GM19099 (cell line): ENCODE measurements around the gene CEP131.

Source experiments
- POLR2A ChIP-seq: IDR thresholded peaks from 3 replicates; pipeline ENCODE4 v1.6.1; 2011; ENCODE audit warnings: low read depth; ENCODE audit not compliant: insufficient read length; ENCODE audit errors: extremely low read depth

CEP131 gene

DNA sequence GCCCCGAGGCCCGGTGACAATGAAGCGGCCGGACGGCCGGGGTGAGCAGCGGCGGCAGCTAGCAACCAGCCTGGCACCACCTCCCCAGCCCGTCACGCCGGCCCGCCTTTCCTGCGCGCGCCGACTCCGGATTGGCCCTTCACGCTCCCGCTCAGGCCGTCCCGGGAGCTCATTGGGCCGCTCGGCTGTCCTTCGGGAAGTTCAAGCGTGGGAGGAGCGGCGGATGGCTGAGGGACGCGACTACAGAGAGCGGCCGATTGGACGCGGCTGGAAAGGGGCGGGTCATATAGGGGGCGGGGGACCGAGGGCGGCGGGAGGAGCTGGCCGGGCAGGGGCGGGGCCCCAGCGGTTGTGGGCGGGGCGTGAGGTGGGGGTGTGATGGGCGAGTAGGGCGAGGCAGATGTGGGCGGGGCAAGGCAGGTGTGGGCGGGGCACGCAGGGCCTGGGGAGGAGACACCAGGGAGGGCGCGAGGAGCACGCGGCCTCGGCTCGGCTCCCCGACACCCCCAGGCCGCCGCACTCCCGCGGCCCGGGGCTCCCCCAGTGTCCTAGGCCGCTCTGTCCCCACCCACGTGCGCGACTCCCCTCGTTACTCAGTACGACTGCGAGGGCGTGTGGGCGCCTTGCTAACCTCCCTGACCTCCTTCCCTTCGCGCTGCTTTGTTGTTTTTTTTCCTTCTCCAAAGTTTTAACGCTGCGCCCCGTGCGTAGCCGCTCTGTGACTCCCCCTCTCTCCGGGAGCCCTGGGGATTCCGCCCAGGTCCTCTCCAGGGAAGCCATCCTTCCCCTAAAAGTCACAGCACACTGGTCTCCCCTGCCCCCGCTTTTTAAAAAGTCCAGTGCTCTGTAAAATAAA is at the start of gene CEP131:
CEP131 (minus strand) TSS at position 60 of the 856 bp plus-strand sequence. CDS start 2,909 bp downstream, outside the sequence.
- peak; percentile 60 for TF ChIP-seq POLR2A

DNA sequence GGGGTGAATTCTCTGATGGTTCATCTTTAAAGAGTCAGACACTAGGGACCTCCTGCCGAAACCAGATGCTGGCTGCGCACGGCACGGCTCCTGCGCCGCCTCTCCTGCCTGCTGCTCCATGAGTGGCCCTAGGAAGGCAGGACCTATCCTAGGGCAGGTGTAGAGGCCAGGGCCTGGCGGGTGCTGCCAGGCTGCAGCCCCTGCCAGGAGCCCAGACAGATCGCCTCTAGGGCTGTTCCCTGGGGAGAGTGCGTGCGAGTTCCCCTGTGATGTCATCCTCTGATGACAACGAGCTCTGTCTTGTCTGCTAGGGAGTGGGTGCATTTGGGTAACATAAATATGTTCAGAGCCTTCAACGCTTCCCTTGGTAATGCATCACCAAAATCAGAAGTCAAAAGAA is 48.5 kb upstream of the CEP131 start:
- TF ChIP-seq POLR2A, result no peak

DNA sequence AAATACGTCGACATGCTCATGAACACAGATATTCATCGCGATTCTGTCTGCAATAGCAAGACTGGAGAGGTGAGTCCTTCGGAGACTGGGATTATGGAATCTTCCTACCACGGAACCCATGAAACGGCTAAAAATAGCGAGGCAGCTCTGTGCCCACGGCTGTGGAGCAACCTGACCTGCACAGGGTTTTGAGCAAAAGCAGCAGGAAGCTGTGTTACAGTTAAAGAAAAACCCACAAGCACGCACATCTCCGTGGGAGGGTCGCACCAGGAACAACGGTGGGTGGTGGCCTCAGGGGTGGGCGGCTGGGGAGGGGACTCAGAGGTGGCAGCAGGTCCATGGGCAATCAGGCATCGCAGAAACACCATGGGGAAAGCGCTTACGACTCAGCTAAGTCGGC is 47.5 kb upstream of the CEP131 start:
- TF ChIP-seq POLR2A, result no peak

GRCh38 chr17:81267390-81268067 is 44.8 kb upstream of the CEP131 start:
- TF ChIP-seq POLR2A, result no peak

- TF ChIP-seq POLR2A, result no peak
These were observed 42.8 kb upstream of the CEP131 start for GRCh38 chr17:81265576-81265975.

DNA sequence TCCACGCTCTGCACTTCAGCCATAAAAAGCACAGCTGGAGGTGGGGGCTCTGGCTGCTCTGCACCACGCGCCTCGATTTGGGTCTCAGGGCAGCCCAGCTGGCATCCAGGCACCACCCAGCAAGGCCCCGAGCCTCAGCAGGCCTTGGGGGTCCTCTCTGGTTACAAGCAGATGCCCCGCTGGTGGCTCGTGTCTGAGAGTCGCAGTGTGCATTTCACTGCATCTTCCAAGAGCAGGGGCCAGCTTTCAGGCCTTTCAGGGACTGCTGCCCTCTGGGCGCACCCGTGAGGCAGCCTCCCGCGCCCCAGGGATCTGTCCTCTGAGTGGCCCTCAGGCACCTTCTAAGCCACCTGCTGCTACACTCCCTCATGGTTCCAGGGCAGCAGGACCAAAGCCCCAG is 41.9 kb upstream of the CEP131 start:
- TF ChIP-seq POLR2A, result no peak

- TF ChIP-seq POLR2A, result no peak
These were observed 40.8 kb upstream of the CEP131 start for GRCh38 chr17:81263371-81264181.

- TF ChIP-seq POLR2A, result no peak
These were observed 39.0 kb upstream of the CEP131 start for GRCh38 chr17:81261582-81262336.

- TF ChIP-seq POLR2A, result no peak
These were observed 38.3 kb upstream of the CEP131 start for GRCh38 chr17:81261096-81261495.

DNA sequence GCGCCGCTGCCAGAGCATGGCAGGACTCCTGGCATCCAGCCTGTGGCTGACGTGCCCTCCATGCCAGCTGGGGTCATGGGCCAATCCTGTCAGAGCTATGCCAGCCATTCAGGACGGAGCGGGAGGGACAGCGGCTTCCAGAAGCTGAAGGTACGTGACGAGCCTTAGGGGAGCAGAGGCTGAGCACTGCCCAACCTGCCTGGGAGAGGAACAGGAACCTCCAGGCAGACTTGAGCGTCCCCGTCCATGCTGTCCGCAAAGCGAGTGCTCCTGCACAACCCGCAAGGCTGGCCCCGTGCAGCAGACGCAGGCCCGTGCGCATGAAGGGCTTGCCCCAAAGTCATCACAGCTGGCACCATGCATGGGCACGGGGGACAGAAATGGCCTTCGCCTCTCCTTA is 37.9 kb upstream of the CEP131 start:
- TF ChIP-seq POLR2A, result no peak

DNA sequence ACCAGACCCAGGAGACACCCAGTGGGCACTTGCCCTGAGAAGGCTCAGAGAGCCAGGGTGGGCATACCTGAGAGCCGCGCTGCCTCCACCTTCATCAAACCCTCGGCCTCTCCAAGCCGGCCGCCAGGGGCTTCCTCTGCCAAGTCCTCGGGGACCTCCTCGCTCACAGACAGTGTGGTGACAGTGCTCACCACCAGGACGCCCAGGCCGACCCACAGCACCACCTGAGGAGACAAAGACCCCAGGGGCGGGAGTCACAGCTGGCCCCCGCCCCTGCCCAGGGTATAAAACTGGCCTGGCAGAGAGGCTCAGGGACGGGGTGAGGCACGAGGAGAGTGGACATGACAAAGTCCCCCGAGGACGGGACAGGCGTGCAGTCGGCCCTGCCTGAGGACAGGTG is 37.4 kb upstream of the CEP131 start:
- no peak for TF ChIP-seq POLR2A

DNA sequence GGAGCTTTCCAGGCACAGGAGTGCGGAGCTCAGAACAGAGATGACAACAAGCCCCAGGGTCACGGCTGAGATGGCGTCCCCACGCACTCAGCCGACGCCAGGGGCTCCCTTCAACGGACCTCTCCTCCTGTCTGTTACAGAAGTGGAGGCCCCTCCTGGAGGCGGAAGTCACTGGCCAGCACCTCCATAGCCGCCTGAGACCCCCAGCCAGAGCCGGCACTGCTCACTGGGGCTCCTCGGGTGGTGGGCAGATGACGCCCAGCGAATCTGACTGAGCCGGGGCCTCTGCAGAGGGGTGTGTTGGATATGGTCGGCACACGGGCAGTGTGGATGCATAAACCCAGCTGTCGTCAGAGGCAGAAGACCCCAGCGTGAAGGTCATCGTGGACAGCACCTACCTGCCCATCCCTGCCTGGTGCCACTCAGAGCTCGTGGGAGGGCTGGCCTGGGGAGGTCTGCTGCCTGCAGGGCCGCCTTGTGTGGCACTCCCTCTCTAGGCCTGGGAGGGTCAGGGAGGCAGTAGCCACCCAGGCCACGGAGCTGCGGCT is 36.4 kb upstream of the CEP131 start:
- no peak for TF ChIP-seq POLR2A

DNA sequence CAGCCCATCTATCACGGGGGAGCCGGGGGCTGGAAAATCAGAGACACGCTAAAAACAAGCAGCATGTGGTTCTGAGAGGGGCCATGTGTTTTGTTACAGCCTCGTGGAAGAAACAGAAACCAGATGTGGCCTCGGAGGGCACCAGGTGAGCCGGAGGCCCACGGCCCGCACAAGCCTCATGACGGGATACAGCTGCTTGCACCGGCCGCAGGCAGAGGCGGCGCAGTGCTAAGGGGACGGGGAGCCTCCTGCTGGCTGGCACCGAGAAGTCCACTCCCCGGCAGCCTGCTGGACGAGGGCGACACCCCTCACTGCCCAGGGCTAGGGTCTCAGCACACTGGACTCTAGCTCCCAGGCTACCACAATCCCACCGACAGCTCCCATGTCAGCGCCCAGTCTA is 35.5 kb upstream of the CEP131 start:
- no peak for TF ChIP-seq POLR2A

GRCh38 chr17:81257533-81257932 is 34.8 kb upstream of the CEP131 start:
- TF ChIP-seq POLR2A, result no peak

DNA sequence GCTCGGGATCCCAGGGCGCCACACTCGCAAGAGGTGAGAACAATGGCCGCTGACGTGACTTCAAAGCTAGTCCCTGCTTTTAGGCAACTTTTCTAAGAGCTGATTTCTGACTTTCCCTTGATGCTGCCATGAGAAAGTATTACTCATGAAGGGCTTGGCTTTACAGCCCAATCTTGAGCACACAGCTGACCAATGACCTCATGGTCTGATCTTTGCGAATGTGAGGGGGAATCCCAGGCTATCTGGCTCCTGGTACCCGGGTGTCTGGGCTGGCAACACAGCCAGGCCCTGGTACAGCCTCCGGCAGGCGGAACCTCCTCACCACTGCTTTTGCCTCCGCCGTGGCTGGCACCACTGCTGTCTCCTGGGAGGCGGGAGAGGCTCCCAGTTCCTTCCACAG is 33.9 kb upstream of the CEP131 start:
- TF ChIP-seq POLR2A, result no peak
